ENCODE results near the gene NUBPL. TPM values are rescaled to one million over a fixed set of nuclear protein-coding genes. Genes with fewer than 3 reads are reported as not detected.

The NUBPL gene
- polyA plus RNA-seq, 1 of the 3 experiments (the other 2 are of a cell fraction): 4.0 TPM

DNA sequence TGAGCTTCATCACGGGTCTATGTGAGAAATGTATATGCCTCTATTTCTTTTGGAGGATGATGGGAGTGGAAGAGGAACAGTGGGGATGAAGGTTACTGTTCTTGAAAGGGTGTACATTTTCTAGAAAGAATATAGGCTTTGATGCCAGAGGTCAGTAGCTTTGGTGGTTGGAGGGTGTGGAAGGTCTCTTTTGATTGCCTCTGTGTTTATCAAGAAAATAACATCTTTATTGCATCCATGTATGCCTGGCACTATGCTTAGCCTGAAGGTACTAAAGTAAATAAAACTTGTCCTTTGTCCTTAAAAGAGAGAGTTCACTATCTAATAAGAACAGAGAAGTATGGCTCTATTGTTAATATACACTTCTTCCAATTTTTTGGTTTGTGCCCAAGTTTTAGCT is 201.8 kb downstream of the NUBPL start:
- H3K79me2 ChIP-seq (ENCODE audit: insufficient read depth): no peaks in the 10 kb centered on the region
- H3K9ac ChIP-seq: no peak overlapping the region
- no peak overlapping the region for H3K4me3 ChIP-seq (ENCODE audit: low read depth in 2 of 2, low read length in 1 of 2)
- no peak for TF ChIP-seq SIN3A (IDR thresholded peaks at IDR 0.05; ENCODE audit: borderline replicate concordance, low read depth, low read length)
- TF ChIP-seq RXRA (IDR thresholded peaks at IDR 0.05; ENCODE audit: borderline replicate concordance, low read depth): no peak
- TF ChIP-seq, protein P1, sequence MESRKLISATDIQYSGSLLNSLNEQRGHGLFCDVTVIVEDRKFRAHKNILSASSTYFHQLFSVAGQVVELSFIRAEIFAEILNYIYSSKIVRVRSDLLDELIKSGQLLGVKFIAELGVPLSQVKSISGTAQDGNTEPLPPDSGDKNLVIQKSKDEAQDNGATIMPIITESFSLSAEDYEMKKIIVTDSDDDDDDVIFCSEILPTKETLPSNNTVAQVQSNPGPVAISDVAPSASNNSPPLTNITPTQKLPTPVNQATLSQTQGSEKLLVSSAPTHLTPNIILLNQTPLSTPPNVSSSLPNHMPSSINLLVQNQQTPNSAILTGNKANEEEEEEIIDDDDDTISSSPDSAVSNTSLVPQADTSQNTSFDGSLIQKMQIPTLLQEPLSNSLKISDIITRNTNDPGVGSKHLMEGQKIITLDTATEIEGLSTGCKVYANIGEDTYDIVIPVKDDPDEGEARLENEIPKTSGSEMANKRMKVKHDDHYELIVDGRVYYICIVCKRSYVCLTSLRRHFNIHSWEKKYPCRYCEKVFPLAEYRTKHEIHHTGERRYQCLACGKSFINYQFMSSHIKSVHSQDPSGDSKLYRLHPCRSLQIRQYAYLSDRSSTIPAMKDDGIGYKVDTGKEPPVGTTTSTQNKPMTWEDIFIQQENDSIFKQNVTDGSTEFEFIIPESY (IDR thresholded peaks at IDR 0.05; ENCODE audit: borderline replicate concordance, low read depth): no peak
- TF ChIP-seq, protein P2, sequence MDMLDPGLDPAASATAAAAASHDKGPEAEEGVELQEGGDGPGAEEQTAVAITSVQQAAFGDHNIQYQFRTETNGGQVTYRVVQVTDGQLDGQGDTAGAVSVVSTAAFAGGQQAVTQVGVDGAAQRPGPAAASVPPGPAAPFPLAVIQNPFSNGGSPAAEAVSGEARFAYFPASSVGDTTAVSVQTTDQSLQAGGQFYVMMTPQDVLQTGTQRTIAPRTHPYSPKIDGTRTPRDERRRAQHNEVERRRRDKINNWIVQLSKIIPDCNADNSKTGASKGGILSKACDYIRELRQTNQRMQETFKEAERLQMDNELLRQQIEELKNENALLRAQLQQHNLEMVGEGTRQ (IDR thresholded peaks at IDR 0.05; ENCODE audit: borderline replicate concordance, low read depth, low read length): no peak
- no peak for TF ChIP-seq JUND (IDR thresholded peaks at IDR 0.05)
- TF ChIP-seq RAD21 (IDR thresholded peaks at IDR 0.05; ENCODE audit: low read length): no peak
- no peak for TF ChIP-seq RCOR1 (IDR thresholded peaks at IDR 0.05; ENCODE audit: low read length)
- TF ChIP-seq, protein P3, sequence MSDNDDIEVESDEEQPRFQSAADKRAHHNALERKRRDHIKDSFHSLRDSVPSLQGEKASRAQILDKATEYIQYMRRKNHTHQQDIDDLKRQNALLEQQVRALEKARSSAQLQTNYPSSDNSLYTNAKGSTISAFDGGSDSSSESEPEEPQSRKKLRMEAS (IDR thresholded peaks at IDR 0.05; ENCODE audit: low read depth): no peak
- TF ChIP-seq CHD2 (IDR thresholded peaks at IDR 0.05; ENCODE audit: low read length, partially characterized antibody): no peak
- TF ChIP-seq, protein P4, sequence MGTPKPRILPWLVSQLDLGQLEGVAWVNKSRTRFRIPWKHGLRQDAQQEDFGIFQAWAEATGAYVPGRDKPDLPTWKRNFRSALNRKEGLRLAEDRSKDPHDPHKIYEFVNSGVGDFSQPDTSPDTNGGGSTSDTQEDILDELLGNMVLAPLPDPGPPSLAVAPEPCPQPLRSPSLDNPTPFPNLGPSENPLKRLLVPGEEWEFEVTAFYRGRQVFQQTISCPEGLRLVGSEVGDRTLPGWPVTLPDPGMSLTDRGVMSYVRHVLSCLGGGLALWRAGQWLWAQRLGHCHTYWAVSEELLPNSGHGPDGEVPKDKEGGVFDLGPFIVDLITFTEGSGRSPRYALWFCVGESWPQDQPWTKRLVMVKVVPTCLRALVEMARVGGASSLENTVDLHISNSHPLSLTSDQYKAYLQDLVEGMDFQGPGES (IDR thresholded peaks at IDR 0.05; ENCODE audit: low read depth, low read length): no peak
- no peak for TF ChIP-seq FOXM1 (IDR thresholded peaks at IDR 0.05; ENCODE audit: low read depth)
- TF ChIP-seq FOXJ3 (CRISPR knock-in tag; IDR thresholded peaks at IDR 0.05): no peak
- TF ChIP-seq NFIC (IDR thresholded peaks at IDR 0.05; ENCODE audit: borderline replicate concordance): no peak
- TF ChIP-seq NRF1 (IDR thresholded peaks at IDR 0.05; ENCODE audit: low read depth, low read length): no peak
- TF ChIP-seq MEF2A (IDR thresholded peaks at IDR 0.05; ENCODE audit: borderline replicate concordance, low read depth): no peak
- TF ChIP-seq YY1 (IDR thresholded peaks at IDR 0.05; ENCODE audit: low read depth): no peak
- no peak for TF ChIP-seq SMC3 (IDR thresholded peaks at IDR 0.05; ENCODE audit: low read depth, low read length)
- TF ChIP-seq, protein P5, sequence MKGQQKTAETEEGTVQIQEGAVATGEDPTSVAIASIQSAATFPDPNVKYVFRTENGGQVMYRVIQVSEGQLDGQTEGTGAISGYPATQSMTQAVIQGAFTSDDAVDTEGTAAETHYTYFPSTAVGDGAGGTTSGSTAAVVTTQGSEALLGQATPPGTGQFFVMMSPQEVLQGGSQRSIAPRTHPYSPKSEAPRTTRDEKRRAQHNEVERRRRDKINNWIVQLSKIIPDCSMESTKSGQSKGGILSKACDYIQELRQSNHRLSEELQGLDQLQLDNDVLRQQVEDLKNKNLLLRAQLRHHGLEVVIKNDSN (IDR thresholded peaks at IDR 0.05; ENCODE audit: borderline replicate concordance, low read depth): no peak
- no peak for TF ChIP-seq MXI1 (IDR thresholded peaks at IDR 0.05; ENCODE audit: low read depth, low read length)
- WGBS (ENCODE audit: low lambda C conversion rate): 88% methylated on average over 1 of the region's 1 CpG
- no peaks in the 10 kb centered on the region for H3K27me3 ChIP-seq (ENCODE audit: insufficient read depth)
- H3F3A ChIP-seq (replicated peaks; ENCODE audit: insufficient read depth): no peaks in the 10 kb centered on the region
- H3K4me2 ChIP-seq: no peak overlapping the region
- H3K9me3 ChIP-seq: no peaks in the 10 kb centered on the region
- no peak overlapping the region for H3K27ac ChIP-seq (ENCODE audit: low read depth in 2 of 2, low read length in 1 of 2)
- ChIA-PET CTCF (interaction anchor here (0.7 kb wide), 1 partner anchor 42 kb away, joined by 3 read pairs; no protein-coding TSS in a partner anchor), POLR2A (no interaction called here)
- no peaks in the 10 kb centered on the region for H3K36me3 ChIP-seq (replicated peaks in 1 of 2; ENCODE audit: control insufficient read depth in 1 of 2, insufficient read depth in 2 of 2, low read length in 1 of 2)
- H3K4me1 ChIP-seq (ENCODE audit: control insufficient read depth in 1 of 2, insufficient read depth in 2 of 2, low read depth in 1 of 2, low read length in 1 of 2): no peaks in the 10 kb centered on the region
- H2AFZ ChIP-seq (ENCODE audit: low read depth): no peak overlapping the region
- DNase-seq: no peak
- H3K9me2 ChIP-seq: no peaks in the 10 kb centered on the region
- no peaks in the 10 kb centered on the region for H4K20me1 ChIP-seq (ENCODE audit: insufficient read depth)
